HG03045 (cell line): ENCODE results near the gene GPR142.

Experiments used
- ATAC-seq: cut with Tn5 transposase; IDR thresholded peaks from one replicate; pipeline ENCODE4 v1.9.1; 2021; ENCODE audit warnings: mild to moderate bottlenecking, moderate library complexity; ENCODE audit not compliant: unreplicated experiment

GPR142 gene, protein sequence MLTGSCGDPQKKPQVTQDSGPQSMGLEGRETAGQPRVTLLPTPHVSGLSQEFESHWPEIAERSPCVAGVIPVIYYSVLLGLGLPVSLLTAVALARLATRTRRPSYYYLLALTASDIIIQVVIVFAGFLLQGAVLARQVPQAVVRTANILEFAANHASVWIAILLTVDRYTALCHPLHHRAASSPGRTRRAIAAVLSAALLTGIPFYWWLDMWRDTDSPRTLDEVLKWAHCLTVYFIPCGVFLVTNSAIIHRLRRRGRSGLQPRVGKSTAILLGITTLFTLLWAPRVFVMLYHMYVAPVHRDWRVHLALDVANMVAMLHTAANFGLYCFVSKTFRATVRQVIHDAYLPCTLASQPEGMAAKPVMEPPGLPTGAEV

DNA sequence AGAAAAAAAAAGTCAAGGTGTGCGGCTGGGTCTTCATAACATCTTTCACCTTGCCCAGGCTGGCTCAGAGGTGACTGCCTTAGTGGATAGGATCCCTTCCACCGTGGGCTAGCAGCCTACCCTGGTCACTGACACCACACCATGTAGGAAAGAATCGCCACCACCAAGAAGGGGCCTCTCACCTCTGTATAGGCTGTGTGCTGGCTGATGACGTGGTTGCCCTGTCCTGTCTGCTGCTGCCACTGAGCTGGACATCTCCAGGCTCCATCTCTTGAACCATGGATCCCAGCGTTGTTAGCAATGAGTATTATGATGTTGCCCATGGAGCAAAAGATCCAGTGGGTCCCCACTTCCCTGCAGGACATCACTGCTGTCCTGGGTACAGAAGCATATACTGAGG, at the start of gene GPR142:
GPR142 (plus strand) TSS at position 301 of the 400 bp plus-strand sequence. CDS start 2,035 bp downstream, outside the sequence.
- no peak for ATAC-seq

DNA sequence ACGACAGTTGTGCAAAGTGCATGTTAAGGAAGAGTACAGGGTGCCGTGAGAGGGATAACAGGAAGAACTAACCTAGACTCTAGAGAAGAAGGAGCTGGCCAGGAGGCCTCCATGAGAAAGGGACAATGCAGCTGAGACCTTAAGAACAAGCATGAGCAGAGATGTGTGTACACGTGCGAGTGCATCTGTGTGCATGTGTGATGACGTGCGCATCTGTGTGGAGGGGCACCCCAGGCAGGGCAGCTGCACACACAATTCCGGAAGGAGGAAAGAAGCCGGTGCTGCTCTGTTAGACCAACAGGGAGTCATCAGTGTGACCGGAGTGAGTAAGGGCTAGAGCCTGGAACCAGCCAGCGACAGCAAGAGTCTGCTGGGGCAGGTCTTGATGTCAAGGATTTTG, 48.9 kb upstream of the GPR142 start:
- ATAC-seq = no peak

DNA sequence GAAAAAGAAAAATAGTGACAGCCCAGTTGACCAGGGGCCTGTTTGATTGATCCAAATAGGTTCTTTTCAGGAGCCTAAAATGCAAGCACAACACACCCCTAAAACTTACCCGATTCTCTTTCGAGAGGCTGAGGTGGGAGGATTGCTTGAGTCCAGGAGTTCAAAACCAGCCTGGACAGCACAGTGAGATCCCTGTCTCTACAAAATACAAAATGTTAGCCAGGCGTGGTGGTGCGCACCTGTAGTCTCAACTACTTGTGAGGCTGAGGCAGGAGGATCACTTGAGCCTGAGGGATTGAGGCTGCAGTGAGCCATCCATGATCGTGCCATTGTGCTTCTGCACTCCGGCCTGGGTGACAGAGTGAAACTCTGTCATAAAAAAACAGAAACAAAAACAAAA, 42.8 kb upstream of the GPR142 start:
- no peak for ATAC-seq

DNA sequence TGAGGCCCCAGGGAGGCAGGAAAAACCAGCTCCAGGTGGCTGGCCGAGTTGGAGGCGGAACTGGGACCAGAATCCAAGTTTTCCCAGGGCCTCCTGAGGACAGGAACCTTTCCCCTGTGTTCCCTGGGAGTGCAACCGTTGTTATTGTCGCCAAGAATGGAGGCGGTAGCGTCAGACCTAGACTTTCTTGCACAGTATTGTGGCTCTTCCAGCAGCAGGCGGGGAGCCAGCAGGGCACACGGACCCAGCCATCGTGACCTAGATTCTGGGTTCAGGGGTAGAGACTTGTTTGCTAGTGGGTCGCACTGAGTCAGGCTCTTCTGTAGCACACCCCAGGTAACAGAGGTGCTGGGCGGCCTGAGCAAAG, 41.9 kb upstream of the GPR142 start:
- no peak for ATAC-seq

DNA sequence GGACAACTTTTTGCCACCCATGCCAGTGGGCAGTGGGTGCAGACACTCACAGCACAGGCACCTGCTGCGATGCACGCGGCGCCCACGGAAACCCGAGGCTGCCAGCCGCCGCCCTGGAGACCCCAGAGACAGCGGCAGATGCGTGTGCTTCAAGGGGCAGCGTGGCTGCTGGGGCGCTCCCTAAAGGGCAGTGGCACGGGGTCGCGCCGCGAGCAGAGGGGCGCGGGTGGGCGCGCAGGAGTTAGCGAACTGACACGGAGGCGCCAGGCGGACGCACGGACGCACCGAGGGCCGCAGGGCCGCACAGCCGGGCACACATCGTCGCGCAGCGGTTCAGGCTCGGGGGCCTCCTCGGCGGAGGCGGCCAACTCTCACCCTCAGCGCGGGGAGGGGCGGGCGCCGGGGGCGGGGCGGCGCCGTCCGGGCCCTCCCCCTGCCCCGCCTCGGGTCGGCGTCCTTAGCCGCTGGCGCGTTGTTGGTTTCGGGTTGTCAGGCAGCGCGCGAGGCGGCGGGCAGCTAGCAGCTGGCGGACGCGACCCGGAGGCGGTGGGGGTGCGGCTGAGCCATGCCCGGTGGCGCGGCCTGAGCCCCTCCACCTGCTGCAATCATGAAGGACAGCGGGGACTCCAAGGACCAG, 41.4 kb upstream of the GPR142 start, which contains the start of gene KIF19:
KIF19 (plus strand) TSS at position 484 of the 637 bp plus-strand sequence; CDS start at position 608, 124 bp downstream.
- ATAC-seq = no peak

DNA sequence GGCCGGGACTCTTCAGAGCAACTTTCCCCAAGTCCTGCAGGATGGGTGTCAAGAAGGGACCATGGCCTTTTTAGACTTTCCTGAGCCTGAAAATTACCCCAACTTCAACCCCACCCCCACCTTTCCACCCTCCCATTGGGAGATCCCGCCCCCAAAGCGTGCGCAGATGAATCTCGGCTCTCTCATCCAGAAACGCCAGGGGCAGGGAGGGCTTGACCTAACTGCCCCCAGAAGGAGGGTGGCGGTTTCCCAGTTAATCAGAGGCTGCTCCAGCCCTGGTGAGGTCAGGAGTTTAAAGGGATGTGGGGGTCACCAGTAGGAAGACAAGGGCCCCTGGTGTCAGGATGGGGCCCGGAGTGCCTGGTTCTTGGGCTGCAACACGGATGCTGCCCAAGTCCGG, 40.8 kb upstream of the GPR142 start:
- ATAC-seq = no peak

DNA sequence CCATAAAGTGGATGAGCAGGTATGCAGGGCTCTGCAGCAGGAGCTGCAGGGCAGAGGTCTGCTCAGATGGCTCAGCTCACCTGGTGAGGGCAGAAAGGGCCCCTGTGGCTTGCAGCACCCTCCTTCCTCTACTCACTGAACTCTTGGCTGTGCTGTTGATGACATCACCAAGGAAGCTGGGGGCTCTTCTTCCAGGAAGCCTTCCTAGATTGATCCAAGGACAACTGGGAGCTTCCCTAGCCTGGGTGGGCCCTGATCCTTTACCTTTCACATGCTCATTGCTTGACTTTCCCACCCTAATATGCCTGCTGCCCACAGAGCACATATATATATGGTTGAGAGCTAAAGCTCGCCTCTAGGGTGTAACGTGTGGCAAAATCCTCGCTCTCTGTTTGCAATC, 38.8 kb upstream of the GPR142 start:
- ATAC-seq = no peak

DNA sequence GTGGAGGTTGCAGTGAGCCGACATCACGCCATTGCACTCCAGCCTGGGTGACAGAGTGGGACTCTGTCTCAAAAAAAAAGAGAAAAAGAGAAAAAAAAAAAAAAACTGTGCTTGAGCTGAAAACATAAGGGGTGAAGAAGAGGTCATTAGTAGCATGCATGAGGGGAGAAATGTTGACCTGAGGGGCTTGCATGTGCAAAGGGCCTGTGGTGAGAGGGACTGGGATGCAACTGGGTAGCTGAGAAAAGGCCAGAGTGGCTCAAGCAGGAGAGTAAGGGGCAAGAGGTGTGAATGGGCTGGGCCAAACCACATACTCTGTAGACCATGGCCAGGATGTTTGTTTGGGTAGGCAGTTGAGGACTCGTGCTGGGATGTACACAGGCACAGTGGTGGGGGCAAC, 37.9 kb upstream of the GPR142 start:
- no peak for ATAC-seq

DNA sequence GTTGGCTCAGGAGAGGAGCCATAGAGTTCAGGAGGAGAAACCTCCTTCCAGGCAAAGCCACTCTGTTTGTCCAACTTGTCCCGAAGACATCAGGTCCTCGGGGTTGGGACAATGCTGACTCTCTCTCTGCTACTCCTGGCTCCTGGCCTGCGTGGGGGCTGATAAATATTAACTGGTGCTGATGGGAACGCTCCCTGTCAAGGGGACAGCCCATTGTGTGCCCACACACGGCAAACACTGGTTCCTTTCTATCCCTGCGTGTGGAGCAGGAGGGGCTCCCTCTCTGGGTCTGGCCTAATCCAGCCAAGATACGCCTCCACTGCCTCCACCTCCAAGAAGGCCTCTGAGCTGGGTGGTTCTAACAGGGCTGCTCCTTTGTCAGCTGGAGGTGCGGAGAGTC, 36.9 kb upstream of the GPR142 start:
- ATAC-seq = no peak

DNA sequence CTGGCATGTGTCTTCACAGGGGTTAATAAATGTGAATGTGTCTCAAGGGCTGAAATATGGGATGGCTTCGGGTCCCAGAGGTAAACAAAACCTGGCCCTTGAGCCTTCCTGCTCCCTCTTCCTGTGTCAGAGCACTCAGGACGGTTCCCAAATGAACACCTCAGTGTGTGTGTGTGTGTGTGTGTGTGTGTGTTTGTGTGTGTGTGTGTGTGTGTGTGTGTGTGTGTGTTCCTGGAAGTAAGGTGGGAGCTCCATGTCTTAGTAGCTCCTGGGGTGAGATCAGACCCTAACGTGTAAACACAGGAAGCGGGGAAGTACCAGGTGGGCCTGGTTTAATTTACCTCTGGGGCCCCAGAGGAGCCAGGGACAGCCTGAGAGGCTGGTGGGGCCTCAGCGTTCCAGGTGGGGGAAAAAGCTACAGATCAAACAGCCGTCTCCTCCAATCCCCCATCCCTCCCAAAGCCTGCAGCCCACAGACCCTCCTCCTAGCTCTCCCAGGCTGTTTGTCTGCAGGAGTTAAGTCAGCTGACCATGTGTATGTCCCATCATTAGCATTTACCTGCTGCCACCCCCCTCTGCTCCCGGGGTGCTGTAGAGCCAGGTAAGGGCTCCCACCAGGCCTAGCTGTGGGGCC, 35.2 kb upstream of the GPR142 start:
- no peak for ATAC-seq

DNA sequence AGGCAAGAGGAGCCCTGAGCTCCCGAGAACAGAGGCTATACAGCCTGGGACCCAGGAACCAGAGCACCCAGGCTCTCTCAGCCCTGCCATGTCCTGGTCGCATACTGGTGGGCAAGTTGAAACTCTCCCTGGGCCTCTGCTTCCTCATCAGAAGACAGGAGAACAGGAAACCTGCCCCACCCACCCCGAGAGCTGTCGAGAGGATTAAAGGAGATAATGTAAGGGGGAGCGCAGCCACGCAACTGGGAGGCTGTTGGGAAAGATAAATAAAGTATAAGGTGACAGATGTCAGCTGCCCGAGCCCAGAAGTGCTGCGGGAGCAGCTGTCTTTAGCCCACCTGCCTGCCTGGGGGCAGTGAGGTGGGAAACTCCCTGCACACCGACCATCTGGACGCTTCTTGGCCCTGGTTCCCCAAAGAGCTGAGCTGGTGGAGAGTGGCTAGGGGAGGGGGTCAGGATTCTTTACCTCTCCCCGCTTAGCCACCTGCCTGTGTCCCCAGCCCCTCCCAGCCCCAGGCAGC, 34.5 kb upstream of the GPR142 start:
- ATAC-seq = no peak

DNA sequence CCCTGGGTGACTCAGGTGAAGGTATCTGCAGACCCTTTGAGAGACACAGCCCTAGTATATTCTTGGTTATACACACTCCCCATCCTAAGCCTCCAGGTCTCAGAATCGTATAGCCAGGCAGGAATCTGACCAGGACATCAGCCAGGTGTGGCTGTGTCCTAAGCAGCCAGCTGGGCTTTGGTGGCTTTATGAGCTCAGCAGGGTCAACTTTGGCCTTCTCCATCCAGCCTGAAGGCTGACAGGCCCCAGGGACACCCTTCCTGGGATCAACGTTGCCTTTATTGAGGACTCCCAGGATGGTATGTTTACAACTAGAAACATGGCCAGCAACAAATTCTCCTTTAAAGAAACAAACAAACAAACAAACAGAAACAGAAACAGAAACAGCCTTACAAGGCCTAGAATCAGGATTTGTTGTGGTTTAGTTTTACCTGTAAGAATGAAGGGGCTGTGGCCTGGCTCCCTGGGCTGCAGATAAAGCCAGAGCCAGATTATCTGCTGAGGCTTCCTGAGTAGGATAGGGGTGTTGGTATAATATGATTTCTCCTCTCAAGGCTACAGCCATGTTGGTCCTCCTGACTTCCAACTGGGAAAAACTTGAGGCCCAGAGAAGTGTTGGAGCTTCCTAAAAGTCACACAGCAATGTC, 32.8 kb upstream of the GPR142 start:
- no peak for ATAC-seq

DNA sequence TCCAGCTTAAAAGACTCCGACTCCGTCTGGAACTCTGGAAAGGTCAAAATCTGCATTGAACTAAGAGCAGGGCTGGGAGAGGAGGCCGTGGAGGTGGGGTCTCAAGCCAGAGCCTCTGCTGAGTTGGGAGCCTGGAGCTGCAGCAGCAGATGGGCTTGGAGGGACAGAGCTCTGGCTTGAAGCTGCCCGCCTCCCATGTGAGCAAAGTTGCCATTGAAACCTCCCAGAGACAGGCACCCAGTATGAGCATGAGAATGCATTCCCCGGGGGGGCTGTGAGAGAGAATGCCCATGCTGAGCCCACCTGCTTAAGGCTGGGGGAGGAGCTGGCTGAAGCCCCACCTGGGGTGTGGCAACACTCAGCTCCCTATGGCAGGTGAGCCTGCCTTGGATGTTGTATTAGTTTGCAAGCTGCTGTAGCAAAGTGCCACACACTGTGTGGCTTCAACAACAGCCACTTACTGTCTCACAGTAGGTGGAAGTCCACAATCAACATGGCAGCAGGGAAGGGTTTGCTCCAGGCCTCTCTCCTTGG, 31.7 kb upstream of the GPR142 start:
- ATAC-seq = no peak

DNA sequence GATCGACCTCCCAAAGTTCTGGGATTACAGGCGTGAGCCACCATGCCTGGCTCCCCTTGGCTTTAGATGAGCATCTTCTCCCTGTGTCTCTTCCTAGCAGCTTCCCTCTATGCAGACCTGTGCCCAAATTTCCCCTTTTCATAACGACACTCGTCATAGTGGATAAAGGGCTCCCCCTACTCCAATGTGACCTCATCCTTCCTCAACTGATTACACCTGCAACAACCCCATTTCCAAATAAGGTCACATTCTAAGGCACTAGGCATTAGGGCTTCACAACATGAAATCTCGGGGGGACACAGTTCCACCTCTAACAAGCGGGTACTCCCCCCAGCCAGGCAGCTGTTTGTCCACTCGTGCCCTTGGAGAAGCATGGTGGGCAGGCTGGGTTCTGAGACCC, 31.0 kb upstream of the GPR142 start:
- ATAC-seq = no peak

DNA sequence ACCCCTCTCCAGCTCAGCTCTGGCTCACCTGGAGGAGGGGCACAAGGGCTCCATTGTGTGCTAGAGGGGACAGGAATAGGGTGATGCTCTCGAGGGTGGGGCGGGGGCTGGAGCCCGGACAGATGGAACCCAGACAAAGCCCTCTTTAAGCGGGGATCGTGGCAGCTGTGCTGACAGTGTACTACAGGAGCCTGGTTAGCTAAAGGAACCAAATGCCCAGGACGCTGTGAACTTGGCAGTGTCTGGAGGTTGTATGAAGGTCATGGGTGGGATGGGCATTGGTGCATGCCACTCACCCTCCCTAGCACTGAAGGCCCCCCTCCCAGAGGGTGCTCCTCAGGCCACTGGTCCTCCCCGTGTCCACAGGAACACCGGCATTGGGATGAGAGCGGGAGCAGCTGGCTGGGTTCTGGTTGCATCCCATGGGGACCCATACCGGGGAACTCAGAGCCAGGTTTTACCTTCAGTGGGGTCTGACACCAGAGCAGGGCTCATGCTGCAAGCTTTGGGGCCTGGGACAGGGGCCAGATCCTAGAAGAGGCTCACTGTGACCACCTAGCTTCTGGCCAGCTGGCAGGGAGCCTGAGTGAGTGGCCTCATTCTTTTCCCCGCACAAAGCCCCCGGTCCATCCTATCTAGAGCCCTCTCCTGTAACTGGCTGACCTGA, 29.3 kb upstream of the GPR142 start:
- ATAC-seq = no peak

DNA sequence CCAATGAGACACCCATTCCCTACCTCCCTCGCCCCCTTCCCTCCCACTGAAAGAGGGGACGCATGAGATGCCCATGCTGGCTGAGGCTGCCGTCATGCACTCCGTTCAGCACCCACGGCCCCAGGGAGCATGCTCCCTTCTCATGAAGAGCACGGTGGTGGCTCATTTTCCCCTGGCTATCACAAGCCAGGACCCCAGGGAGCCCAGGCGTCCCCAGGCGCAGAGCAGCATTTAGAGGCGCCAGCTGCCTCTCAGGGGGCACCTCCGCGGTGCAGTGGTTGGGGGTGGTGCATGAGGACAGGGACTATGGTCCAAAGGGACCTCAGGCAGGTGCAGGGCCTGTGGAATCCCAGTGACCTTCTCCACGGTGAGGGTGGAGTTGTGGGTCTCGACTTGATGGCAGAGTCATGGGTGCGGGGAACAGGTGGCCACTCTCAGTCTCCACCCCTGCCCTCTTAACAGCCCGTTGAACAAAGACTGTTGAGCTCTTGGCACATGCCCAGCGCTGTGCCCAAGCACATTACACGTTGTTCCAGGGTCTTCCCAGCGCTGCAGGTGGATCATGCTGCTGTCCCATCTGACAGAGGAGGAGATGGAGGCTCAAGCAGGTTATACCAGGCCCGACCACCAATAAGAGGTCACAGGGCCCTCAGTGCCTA, 27.6 kb upstream of the GPR142 start:
- ATAC-seq = no peak

DNA sequence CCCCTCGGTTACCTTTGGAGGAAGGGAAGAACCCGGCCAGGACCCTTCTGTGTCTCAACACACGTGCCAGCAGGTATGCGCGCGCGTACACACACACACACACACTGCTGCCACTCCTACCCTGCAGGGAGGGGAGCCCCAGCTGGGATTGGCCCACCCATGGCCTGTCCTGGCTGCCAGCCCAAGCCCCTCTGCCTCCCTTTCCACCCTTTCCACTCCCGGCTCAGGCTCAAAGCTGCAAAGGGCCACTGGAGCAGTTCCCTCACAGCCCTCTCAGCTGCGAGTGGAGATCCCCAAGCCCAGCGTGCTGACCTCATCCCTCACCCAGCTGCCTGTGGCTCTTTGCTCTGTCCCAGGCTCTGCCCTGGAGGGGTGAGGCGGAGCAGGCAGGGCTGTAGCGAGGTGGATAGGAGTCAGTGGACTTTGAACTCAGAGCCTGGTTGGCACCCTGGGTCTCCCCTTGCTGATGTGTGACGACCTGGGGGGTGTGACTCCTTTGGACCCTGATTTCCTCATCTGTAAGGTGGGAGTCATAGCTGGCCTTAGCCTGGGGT, 26.8 kb upstream of the GPR142 start:
- no peak for ATAC-seq

DNA sequence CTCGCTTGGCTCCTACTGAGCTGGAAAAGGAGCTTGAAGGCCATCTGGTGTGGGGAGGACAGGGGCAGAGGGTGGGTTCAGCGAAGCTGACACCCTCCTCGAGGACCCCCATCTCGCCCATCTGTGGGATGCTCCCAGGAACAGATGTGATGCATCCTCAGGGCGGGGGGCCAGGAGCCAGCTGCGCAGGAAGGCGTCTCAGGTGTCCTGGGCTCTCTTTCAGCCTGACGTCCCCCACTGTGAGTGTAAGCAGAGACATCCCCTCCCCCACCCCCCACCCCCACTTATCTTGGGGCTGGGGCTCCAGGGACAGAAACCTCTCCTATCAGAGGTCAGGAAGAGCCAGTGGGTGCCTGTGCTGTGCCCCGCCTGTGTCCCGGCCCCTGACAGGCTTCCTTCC, 25.1 kb upstream of the GPR142 start:
- ATAC-seq = no peak

DNA sequence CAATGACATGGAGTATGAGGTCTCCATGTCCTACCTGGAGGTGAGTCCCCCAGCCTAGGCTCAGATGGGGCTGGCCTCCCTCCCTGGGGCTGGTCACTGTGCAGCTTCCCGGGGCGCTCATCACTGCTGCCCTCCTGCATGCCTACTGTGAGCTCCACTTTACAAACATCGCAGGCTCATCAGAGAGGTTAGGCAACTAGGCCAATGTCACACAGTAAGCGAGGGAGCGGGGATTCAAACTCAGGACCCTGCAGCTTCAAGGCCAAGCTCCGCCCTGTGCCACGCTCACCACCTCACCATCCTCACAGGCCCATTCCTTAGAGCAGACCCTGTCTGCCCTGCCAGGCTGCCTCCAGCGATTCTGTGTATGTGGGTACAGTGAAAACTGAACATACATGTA, 24.2 kb upstream of the GPR142 start:
- no peak for ATAC-seq
